RCC 7860 (cell line): ENCODE results near the gene C15orf39.
A peak's percentile ranks its signal among the peaks of the same experiment; 100 is the strongest.
"Not testable (repeated sequence)": the region's sequence is repeated elsewhere in the genome, so short reads cannot be mapped to it uniquely, and the experiment has no call there.

ENCODE experiments used
- DNase-seq: peaks from one replicate; pipeline ENCODE4 v3.0.0-alpha.2; 2015; ENCODE audit warnings: low spot score
- FAIRE-seq: peaks from 2 replicates; lab custom pipeline; 2012; peaks lifted over from hg19 to GRCh38; lab: Jason Lieb, UNC

C15orf39 gene

GRCh38 chr15:75201616-75202250 lies at the start of gene C15orf39:
Gene C15orf39, plus strand, starts transcription at chr15:75201882. Its CDS starts 4,167 bp downstream, at chr15:75206049.
- FAIRE-seq, result no peak
- peak; percentile 59 for DNase-seq

- FAIRE-seq, result no peak
Observed at GRCh38 chr15:75152382-75153079, 49.2 kb upstream of the C15orf39 start.

GRCh38 chr15:75153087-75153486 lies 48.6 kb upstream of the C15orf39 start:
- DNase-seq (no peak), FAIRE-seq (no peak)

More at GRCh38 chr15:75152382-75153079, 49.2 kb upstream of the C15orf39 start:
- DNase-seq, result no peak

GRCh38 chr15:75153565-75154276 lies 48.0 kb upstream of the C15orf39 start:
- FAIRE-seq (no peak), DNase-seq (no peak)

GRCh38 chr15:75154461-75155062 lies 47.1 kb upstream of the C15orf39 start:
- no peak for FAIRE-seq

GRCh38 chr15:75156326-75157215 lies 45.1 kb upstream of the C15orf39 start:
- DNase-seq (no peak), FAIRE-seq (no peak)

More at GRCh38 chr15:75154461-75155062, 47.1 kb upstream of the C15orf39 start:
- no peak for DNase-seq

- FAIRE-seq, result no peak
- DNase-seq, result no peak
Observed at GRCh38 chr15:75158402-75158801, 43.3 kb upstream of the C15orf39 start.

- DNase-seq, result no peak
- FAIRE-seq, result no peak
Observed at GRCh38 chr15:75159244-75159643, 42.4 kb upstream of the C15orf39 start.

GRCh38 chr15:75161106-75161916 lies 40.4 kb upstream of the C15orf39 start:
- FAIRE-seq (no peak), DNase-seq (no peak)

GRCh38 chr15:75161917-75162414 lies 39.7 kb upstream of the C15orf39 start:
- no peak for FAIRE-seq

GRCh38 chr15:75163150-75163564 lies 38.5 kb upstream of the C15orf39 start:
- DNase-seq (no peak), FAIRE-seq (no peak)

More at GRCh38 chr15:75161917-75162414, 39.7 kb upstream of the C15orf39 start:
- no peak for DNase-seq

- no peak for FAIRE-seq
- DNase-seq, result no peak
Observed at GRCh38 chr15:75164625-75165350, 36.9 kb upstream of the C15orf39 start.

- FAIRE-seq, DNase-seq: not testable (repeated sequence)
Observed at GRCh38 chr15:75166489-75167063, 35.1 kb upstream of the C15orf39 start.

GRCh38 chr15:75167588-75168350 lies 33.9 kb upstream of the C15orf39 start:
- no peak for DNase-seq
- no peak for FAIRE-seq

GRCh38 chr15:75168374-75168773 lies 33.3 kb upstream of the C15orf39 start:
- no peak for DNase-seq
- no peak for FAIRE-seq

GRCh38 chr15:75170203-75170602 lies 31.5 kb upstream of the C15orf39 start:
- no peak for DNase-seq
- no peak for FAIRE-seq

GRCh38 chr15:75170711-75171341 lies 30.9 kb upstream of the C15orf39 start:
- DNase-seq (no peak), FAIRE-seq (no peak)
